GM10248 (cell line): ENCODE measurements around the gene OTOP1.
"Not testable (repeated sequence)": the region's sequence is repeated elsewhere in the genome, so short reads cannot be mapped to it uniquely, and the experiment has no call there.

Experiments
- CTCF ChIA-PET: fragments of 300-600 bp; sonication (Branson Sonifier 250); formaldehyde crosslinking; extraction: SDS; loops from one replicate; lab custom pipeline; 2021; ENCODE audit warnings: antibody characterized with exemption; lab: Yijun Ruan, JAX
- POLR2A ChIA-PET: fragments of 350-650 bp; sonication (Branson Sonifier 250); formaldehyde crosslinking; extraction: SDS; loops from one replicate; lab custom pipeline; 2020; ENCODE audit warnings: antibody characterized with exemption; lab: Yijun Ruan, JAX
- DNase-seq: peaks from one replicate; pipeline ENCODE4 v3.0.0; 2012; ENCODE audit errors: extremely low spot score
- CTCF ChIP-seq: IDR thresholded peaks from 2 replicates; pipeline ENCODE4 v1.5.1; 2012; ENCODE audit warnings: mild to moderate bottlenecking, low read depth; ENCODE audit errors: extremely low read depth, missing control alignments, control extremely low read depth

OTOP1 gene

DNA sequence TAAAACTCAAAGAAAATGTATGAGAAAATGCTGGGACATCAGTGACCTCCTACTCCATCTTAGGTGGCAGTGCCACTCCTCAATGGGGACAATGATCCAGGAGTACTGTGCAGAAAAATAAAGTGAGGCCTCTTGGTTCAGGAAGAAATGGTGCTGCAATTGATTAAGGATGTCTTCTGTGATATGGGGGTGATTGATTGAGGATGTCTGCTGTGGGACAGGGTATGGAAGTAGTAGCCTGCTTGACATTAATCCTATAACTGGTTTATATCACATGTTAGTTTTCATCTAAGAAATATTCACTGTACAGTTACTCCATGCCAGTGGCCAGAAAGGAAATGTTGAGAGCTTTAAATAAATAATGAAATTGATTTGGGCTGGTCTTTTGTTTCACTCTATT, 20.5 kb downstream of the OTOP1 start:
- DNase-seq, result no peak
- ChIA-PET POLR2A (no interaction called here), CTCF (no interaction called here)
- TF ChIP-seq CTCF, result no peak

GRCh38 chr4:4204401-4204745, 22.4 kb downstream of the OTOP1 start:
- CTCF ChIA-PET, result no interaction called here
- no peak for DNase-seq
- POLR2A ChIA-PET, result no interaction called here
- no peak for TF ChIP-seq CTCF

GRCh38 chr4:4203688-4204400, 22.9 kb downstream of the OTOP1 start:
- POLR2A ChIA-PET, result no interaction called here
- CTCF ChIA-PET, result interaction anchor here (1.2 kb wide), 1 partner anchor 21 kb away, joined by 4 read pairs; no protein-coding TSS in a partner anchor
- TF ChIP-seq CTCF, result no peak
- no peak for DNase-seq

DNA sequence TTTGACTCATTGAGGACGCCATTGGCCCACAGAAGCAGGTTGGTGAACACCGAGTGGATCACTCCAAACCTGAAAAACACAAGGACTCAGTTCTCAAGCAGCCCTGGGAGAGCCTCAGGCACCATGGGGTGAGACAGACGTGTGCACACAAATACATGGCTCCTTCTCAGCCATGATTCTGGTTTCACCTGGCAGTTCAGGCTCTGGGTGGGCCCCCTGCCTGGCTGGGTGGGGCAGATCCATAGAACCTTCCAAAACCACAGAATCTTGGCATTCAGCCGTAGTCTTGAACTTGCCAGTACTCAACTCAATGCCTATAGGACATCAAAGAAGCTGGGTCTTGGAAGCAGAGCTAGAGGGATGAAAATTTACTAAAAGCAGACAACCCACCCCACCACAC, 24.2 kb downstream of the OTOP1 start:
- no peak for DNase-seq
- ChIA-PET CTCF (no interaction called here), POLR2A (no interaction called here)
- TF ChIP-seq CTCF, result no peak

DNA sequence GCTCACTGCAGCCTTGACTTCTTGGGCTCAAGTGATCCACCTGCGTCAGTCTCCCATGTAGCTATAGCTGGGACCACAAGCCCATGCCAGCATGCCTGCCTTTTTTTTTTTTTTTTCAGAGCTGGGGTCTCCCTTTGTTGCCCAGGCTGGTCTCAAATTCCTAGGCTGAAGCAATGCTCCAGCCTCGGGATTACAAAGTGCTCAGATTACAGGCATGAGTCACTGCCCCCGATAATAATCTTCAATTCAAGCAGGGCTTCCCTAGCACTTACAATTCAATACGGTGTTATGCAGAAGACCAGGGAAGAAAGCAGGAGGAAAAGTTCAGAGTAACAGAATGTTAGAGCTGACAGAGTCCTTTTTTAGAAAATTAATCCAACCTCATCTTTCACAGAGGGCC, 26.1 kb downstream of the OTOP1 start:
- no peak for TF ChIP-seq CTCF
- ChIA-PET CTCF (no interaction called here), POLR2A (no interaction called here)
- DNase-seq, result no peak

- TF ChIP-seq CTCF, result no peak
- POLR2A ChIA-PET, result no interaction called here
- CTCF ChIA-PET, result no interaction called here
- no peak for DNase-seq
These were observed 31.4 kb downstream of the OTOP1 start for GRCh38 chr4:4195354-4195753.

- DNase-seq, POLR2A ChIA-PET, CTCF ChIA-PET: not testable (repeated sequence)
These were observed 38.2 kb downstream of the OTOP1 start for GRCh38 chr4:4188557-4188956.
